Left renal cortex interstitium (tissue), 4 donors: ENCODE results near the gene BBS1. TPM values are rescaled to one million over a fixed set of nuclear protein-coding genes. Genes with fewer than 3 reads are reported as not detected.

ENCODE experiments used
- DNase-seq, 4 donors: peaks; one replicate each; pipeline ENCODE4 v3.0.0-alpha.2; 2013; ENCODE audit warnings: low read depth in 4 of 4, low spot score in 2 of 4, missing footprints in 1 of 4
- polyA plus RNA-seq, 4 donors: library from polyadenylated mRNA; unstranded; fragments of 120-200 nt; gene quantifications; one replicate each; pipeline ENCODE4 v1.2.1, GENCODE V29; 2013; ENCODE audit not compliant: insufficient read length in 4 of 4

The BBS1 gene
- polyA plus RNA-seq, 4 donors = 61.4 to 102 (median 79.8) TPM

DNA sequence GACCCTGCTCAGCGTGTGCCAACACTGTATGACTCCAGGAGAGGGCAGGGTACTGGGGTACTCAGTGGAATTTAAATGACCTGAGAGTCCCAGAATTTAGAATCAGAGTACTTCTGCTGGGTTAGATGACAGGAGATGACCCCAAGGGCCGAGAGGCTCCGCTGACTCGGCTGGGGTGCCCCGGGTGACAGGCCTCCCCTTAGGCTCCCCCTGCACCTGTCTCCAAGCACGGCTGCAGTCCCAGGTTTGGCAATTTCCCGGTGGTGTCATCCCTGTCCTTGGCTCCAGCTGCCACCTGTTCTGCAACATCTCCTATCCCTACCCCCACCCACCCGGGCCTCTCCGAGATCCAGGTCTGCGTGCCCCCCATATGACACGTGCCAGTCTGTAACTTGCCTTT is 37.6 kb downstream of the BBS1 start:
- DNase-seq = no peak

DNA sequence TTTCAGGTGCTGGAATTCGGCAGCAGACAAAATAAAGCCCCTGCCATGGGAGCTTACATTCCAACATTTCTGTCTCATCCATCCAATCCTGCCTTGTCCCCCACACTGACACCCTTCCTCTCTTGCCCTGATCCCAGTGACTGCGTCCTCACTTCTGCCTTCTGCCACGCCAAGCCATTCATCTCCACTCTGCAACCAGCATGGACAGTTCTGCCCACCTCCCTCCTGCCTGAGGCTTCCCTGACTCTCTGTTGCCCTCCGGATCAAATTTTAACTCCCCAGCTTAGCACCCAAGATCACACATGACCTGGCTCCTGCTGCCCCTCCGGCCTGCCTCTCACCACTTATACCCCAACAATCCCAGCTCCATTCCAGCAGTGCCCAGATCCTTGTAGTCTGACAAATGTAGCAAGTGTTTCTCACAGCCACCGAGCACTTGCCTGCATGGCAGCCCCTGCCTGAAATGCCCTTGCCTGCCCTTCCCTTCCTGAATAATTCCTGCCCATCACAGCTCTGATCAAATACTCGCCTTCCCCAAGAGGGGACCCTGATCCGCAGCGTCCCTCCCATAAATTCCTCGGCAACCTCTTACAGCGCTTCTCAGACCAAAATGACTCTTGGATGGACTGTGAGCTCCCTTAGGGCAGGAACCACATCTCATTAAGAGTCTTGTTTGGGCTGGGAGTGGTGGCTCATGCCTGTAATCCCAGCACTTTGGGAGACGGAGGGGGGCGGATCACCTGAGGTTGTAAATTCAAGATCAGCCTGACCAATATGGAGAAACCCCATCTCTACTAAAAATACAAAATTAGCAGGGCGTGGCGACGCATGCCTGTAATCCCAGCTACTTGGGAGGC is 38.6 kb downstream of the BBS1 start:
- DNase-seq = no peak

DNA sequence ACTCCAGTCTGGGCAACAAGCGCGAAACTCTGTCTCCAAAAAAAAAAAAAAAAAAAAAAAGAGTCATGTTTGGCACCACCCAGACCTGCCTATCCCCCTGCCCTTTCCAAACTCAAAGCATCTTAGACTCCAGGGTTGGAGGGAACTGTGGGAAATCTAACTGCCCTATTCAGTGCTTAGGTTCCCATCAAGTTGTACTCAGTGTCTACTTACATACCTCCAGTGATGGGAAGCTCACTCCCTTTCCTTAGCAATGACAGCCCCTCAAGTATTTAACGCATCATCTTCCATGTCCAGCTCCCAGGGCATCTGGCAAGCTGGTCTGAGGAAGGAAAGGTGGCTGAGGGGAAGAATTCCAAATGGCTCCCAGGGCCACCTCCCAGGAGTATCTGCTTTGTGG is 39.3 kb downstream of the BBS1 start:
- no peak for DNase-seq

DNA sequence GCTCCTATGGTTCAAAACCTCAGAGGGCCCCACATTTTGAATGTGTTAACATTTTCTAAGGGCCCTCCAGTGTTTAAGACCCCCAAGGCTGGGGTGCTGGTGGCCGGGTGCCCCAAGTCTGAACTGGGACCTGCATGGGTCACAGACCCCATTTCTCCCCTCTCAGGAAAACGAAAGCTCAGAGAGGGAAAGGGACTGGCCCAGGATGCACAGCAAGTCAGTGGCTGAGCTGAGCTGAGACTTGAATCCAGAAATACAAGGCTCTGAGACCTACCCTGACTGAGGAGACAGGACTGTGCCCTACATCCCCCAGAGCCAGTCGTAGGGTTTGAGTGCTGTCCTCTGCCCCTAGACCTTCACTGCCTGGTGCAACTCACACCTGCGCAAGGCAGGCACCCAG is 40.5 kb downstream of the BBS1 start:
- DNase-seq = no peak

DNA sequence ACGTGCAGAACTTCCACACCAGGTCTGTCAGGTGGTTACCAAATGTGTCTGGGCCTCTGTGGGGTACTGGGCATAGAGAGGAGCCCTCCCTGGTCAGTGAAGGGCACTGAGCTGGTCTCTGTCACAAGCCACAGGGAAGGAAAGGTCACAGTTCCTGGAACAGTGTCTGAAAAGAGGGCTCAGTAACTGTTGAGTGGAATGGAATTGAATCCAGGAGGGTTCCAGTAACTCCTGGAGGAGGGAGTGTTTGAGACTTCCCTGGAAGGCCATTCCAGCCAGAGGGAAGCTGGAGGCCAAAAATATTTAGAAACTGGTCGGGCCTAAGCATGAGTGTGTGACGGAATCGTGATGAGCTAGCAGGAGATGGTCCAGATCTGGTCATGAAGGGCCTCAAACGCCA is 44.2 kb downstream of the BBS1 start:
- no peak for DNase-seq

DNA sequence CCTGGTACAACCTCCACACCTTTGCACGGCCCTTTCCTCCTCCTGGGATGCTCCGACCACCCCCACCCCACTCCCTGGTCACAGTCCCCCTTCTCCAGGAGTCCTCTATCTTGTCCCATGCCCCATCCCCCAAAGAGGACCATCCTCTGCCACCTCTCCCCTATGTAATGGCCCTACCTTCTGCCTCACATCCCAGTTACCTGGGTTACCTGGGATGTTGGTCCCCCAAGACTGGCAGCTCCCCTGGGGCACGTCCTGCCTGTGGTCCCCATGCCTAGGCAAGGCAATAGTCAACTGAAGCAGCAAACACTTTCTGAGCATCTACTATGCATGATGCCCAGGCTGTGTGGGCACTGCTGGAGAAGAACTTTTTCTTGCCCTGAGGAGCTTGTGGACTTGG is 45.0 kb downstream of the BBS1 start:
- DNase-seq = no peak

GRCh38 chr11:66556086-66556485 is 45.7 kb downstream of the BBS1 start:
- no peak for DNase-seq

DNA sequence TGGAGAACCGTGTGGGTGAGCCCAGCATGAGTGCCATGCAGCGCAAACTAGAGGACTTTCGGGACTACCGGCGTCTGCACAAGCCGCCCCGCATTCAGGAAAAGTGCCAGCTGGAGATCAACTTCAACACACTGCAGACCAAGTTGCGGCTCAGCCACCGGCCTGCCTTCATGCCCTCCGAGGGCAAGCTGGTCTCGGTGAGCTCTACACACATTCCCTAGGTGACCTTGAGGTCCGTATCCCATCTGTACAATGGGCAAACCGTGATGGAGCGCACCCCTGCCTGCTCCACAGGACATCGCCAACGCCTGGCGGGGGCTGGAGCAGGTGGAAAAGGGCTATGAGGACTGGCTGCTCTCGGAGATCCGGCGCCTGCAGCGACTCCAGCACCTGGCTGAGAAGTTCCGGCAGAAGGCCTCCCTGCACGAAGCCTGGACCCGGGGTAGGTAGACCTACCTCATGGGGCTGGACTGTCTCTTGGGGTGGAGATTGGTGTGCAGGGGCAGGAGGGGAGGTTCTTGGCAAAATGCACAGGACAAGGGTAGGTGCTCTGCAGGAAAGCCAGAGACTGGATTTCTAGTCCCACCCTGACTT is 47.4 kb downstream of the BBS1 start:
- no peak for DNase-seq

- no peak for DNase-seq
Measured at GRCh38 chr11:66559142-66559865, 48.9 kb downstream of the BBS1 start.

DNA sequence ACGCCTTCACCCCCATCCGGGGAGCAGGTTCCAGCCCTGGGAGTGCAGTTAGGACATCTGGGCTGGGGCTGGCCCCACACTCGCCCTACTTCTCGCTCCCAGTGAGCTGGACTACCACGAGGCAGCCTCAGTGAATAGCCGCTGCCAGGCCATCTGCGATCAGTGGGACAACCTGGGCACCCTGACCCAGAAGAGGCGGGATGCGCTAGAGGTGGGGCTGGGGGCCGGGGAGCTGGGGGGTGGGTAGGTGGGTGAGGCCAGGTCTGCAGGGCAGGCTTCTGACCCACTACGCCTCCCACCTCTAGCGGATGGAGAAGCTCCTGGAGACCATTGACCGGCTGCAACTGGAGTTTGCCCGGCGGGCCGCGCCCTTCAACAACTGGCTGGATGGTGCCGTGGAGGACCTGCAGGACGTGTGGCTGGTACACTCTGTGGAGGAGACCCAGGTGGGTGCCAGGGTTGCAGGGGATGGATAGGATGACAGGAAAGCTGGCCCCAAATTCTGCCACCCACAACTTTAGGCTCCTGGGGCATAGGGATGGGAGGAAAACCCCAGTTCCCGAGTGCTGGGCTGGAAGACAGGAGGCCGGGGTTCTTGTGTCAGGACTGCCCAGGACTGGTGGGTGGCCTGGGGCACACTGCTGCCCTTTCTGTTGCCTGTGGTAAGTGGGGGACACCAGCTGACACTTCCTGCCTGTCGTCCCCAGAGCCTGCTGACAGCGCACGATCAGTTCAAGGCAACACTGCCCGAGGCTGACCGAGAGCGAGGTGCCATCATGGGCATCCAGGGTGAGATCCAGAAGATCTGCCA is 49.6 kb downstream of the BBS1 start:
- no peak for DNase-seq

DNA sequence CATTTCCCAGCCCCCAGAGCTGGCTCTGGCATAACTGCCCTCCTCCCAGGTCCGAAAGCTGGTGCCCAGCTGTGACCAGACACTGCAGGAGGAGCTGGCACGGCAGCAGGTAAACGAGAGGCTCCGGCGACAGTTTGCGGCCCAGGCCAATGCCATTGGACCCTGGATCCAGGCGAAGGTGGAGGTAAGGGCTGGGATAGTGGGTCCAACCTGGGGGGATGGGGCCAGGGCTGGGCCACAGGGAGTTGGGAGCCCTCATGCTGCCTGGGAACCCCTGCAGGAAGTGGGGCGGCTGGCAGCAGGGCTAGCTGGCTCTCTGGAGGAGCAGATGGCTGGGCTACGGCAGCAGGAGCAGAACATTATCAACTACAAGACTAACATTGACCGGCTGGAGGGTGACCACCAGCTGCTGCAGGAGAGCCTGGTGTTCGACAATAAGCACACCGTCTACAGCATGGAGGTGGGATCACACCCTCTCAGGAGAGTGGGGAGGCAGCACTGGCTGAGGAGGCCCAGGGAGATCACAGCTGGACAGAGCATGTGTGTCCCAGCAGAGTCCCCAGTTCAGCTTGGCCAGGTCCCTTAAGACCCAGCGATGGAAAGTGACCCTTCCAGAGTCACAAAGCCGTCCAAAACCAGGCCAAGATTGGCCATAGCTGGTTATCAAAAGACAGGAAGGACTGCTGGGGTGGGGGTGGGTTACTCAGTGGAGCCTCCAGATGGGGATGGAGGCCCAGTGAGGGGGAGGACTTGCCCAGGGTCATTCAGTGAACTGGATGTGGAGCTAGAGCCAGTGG is 50.9 kb downstream of the BBS1 start:
- DNase-seq = no peak

DNA sequence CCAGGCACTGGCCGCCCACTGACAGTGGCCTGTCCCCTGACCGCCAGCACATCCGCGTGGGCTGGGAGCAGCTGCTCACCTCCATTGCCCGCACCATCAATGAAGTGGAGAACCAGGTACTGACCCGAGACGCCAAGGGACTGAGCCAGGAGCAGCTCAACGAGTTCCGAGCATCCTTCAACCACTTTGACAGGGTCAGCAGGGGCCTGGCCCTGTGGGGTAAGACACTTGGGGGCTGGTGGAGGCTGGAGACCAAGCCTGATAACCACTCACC is 51.5 kb downstream of the BBS1 start:
- no peak for DNase-seq

DNA sequence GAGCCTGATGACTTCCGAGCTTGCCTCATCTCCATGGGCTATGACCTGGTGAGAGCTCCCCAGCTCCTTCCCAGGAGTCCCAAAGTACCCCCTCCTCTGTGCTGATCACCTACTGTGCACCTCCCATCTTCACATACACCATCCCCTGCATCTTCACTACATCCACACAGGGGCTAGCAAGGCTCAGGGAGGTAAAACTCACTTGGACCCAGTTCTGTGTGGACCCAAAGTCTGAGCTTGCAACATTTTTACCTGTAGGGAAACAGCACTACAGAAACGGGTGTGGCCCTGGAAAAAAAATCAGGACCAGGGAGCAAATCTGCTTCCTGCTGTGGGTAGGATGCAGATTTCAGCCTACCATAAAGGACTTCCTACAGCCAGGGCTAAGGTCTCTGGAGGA is 51.8 kb downstream of the BBS1 start:
- no peak for DNase-seq

DNA sequence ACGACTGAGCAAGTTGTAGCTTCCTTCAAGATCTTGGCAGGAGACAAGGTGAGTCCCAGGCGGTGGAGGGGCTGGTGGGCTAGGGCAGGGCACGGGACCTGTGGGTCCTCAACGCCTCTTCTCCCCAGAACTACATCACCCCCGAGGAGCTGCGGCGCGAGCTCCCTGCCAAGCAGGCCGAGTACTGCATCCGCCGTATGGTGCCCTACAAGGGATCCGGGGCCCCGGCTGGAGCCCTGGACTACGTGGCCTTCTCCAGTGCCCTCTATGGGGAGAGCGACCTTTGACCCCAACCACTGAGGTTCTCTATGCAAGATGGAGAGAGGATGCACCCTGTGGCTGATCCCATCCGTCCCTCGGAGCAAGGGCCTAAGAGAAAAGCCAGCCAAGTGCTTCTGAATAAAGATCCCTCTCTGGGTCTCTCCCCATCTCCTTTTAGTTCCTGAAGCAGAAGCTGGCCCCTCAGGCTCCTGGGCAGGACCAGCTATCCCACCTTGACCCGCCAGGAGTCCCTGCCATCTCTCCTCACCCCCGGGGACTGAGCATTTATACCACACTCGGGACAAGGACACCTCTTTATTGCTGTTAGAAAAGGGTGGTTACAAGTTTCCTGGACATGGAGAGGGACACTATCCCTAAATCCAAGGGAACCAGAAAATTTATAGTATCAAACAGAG is 52.6 kb downstream of the BBS1 start:
- no peak for DNase-seq

GRCh38 chr11:66563832-66564231 is 53.4 kb downstream of the BBS1 start:
- no peak for DNase-seq

DNA sequence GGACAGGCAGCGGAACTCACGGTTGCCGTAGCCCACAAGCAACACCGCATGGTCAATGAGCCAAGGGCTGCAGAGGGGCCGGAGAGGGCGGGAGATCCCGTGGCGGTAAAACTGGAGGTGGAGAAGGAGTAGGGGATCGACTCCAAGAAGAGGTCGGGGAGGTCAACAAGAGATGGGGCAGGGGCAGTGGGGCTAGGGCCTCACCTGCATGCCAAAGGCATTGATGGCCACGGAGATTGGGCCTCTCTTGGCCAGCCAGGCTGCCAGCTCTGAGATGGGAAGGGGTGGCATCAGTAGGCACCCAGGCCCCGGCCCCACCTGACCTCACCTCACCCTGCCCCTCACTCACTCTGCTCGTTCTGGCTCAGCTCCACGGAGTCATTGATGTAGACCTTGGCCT is 54.1 kb downstream of the BBS1 start:
- no peak for DNase-seq

GRCh38 chr11:66564984-66565383 is 54.5 kb downstream of the BBS1 start:
- no peak for DNase-seq

DNA sequence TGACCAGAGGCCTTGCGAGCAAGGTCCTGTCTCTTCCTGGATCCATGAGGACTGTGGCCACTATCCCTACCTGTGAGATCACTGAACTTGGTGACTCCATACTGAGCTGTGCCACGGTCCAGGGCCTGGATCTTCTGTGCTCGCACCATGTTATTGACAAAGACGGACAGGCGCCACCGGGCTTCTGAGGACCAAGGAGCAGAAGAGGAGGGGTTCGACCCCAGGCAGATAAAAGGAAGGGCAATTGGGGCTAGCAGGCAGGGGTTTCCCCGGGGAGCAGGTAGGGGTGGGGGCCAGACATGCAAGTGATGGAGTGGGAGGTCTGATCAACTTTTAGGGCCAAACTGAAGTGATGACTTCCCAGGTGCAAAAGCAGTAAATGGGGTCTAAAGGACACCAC is 55.8 kb downstream of the BBS1 start:
- DNase-seq = no peak

DNA sequence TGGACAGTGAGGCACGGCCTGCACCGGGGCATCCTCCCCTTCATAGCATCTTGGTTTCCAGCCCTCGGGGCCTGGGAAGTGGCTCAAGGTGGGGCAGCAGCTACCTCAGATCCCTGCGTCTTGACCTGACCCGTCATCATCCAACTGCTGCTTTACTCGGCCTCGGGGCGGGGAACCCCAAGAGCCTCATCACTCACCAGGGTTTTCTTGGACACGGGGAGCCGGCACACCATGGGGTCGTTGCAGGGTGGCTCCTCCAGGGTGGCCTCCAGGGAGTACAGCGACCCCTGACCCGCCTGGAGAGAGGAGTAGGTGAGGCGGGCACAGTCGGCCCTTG is 57.3 kb downstream of the BBS1 start:
- no peak for DNase-seq
